ENCODE results near the gene ALPK1.
"Not testable (repeated sequence)": the region's sequence is repeated elsewhere in the genome, so short reads cannot be mapped to it uniquely, and the experiment has no call there.

The ALPK1 gene

DNA sequence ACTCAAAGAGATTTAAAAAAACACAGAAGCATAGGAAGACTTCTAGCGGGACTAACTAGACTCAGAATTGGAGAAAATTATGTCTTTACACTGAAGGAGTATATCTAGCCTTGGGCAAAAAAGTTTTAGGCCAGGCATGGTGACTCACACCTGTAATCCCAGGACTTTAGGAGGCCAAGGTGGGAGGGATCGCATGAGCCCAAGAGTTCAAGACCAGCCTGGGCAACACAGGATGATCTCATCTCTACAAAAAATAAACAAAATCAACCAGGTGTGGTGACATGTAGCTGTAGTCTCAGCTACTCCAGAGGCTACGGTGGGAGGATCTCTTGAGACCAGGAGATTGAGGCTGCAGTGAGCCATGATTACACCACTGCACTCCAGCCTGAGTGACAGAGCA is 119.3 kb downstream of the ALPK1 start:
- Histone ChIP-seq H3K9me3 (ENCODE audit: control insufficient read depth, low read length) (no peaks in the 10 kb centered on the region), H3K4me3 (ENCODE audit: low read length) (no peak overlapping the region), H3K4me1 (ENCODE audit: control insufficient read depth, insufficient read depth, low read length) (no peaks in the 10 kb centered on the region), H3K27me3 (ENCODE audit: control insufficient read depth, insufficient read depth, low read length) (no peaks in the 10 kb centered on the region), H3K36me3 (ENCODE audit: control insufficient read depth, insufficient read depth, low read length) (no peaks in the 10 kb centered on the region), H3K9ac (ENCODE audit: low read length) (no peak overlapping the region)

DNA sequence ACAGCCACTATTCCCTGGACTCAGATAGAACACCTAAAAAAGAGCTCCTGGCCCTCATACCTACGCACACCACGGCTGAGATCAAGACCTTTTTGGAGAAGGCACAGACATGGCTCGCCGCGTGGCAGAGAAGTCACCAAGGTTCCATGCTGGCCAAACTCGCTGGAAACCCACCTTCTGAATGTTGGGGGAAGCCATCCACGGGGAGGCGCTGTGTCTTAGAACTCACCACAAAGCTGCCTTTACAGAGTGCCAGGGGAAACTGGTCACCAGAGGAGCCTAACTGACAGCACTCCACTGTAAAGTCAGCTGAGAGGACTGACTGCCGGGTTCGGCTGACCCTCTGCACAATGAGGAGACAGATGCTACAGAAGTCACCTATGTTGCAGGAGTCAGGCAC is 120.9 kb downstream of the ALPK1 start:
- Histone ChIP-seq H3K4me1 (ENCODE audit: control insufficient read depth, insufficient read depth, low read length) (no peaks in the 10 kb centered on the region), H3K36me3 (ENCODE audit: control insufficient read depth, insufficient read depth, low read length) (no peaks in the 10 kb centered on the region), H3K9ac (ENCODE audit: low read length) (no peak overlapping the region), H3K4me3 (ENCODE audit: low read length) (no peak overlapping the region), H3K9me3 (ENCODE audit: control insufficient read depth, low read length) (no peaks in the 10 kb centered on the region), H3K27me3 (ENCODE audit: control insufficient read depth, insufficient read depth, low read length) (no peaks in the 10 kb centered on the region)

DNA sequence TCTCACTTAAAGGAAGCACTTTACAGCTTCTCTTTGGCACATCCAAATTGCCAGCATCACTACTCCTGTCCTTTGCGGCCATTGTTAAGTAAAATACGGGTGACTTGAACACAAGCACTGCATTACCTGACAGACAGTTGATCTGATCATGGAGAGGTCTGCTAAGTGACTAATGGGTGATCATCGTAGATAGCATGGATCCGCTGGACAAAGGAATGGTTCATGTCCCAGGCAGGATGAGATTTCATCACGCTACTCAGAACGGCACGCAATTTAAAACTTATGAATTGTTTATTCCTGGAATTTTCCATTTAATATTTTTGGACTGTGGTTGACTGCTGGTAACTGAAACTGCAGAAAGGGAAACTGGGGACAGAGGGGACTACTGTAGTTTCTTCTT is 124.7 kb downstream of the ALPK1 start:
- H3K36me3 ChIP-seq (ENCODE audit: control insufficient read depth, insufficient read depth, low read length), result no peaks in the 10 kb centered on the region

DNA sequence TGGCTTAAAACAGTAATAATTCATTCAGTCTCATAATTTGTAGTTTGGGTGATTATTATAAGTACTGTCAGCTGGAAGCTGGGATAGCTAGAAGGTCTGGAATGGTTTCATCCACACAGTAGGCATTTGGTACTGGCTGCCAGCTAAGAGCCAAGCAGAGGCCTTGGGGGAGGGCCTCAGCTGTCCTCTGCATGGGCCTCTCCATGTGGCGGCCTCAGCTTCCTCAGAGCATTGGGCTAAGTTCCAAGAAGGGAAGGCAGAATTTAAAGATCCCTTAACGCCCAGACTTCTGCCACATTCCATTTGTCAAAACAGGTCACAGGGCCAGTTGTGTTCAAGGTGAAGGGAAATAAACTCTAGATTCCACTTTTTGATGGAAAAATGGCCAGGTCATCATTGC is 125.5 kb downstream of the ALPK1 start:
- Histone ChIP-seq H3K27me3 (ENCODE audit: control insufficient read depth, insufficient read depth, low read length) (no peaks in the 10 kb centered on the region), H3K36me3 (ENCODE audit: control insufficient read depth, insufficient read depth, low read length) (no peaks in the 10 kb centered on the region), H3K4me1 (ENCODE audit: control insufficient read depth, insufficient read depth, low read length) (no peaks in the 10 kb centered on the region)

More for the DNA sequence above, 124.7 kb downstream of the ALPK1 start:
- Histone ChIP-seq H3K4me3 (ENCODE audit: low read length) (no peak overlapping the region), H3K27me3 (ENCODE audit: control insufficient read depth, insufficient read depth, low read length) (no peaks in the 10 kb centered on the region), H3K9ac (ENCODE audit: low read length) (no peak overlapping the region), H3K4me1 (ENCODE audit: control insufficient read depth, insufficient read depth, low read length) (no peaks in the 10 kb centered on the region), H3K9me3 (ENCODE audit: control insufficient read depth, low read length) (no peaks in the 10 kb centered on the region)

DNA sequence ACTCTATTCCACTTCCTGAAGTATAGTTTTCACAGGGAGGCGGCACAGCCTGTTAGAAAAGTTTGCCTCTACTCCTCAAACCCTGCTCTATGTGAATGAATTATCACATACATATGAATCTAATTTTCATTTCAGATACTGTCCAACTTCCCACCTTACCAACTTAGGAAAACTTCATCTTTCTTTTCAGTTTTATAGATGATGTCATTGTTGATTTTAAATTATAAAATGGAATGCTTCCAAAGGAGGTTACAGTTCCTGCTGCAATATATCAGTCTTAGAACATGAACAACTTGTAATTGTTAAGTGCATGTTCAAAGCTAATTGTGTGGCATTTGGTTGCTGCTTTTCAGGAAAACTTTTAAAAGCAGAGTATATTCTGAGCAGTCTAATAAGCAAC is 126.4 kb downstream of the ALPK1 start:
- Histone ChIP-seq H3K9ac (ENCODE audit: low read length) (no peak overlapping the region), H3K4me3 (ENCODE audit: low read length) (no peak overlapping the region), H3K4me1 (ENCODE audit: control insufficient read depth, insufficient read depth, low read length) (no peaks in the 10 kb centered on the region), H3K36me3 (ENCODE audit: control insufficient read depth, insufficient read depth, low read length) (no peaks in the 10 kb centered on the region), H3K9me3 (ENCODE audit: control insufficient read depth, low read length) (no peaks in the 10 kb centered on the region), H3K27me3 (ENCODE audit: control insufficient read depth, insufficient read depth, low read length) (no peaks in the 10 kb centered on the region)

More for the DNA sequence above, 125.5 kb downstream of the ALPK1 start:
- no peaks in the 10 kb centered on the region for H3K9me3 ChIP-seq (ENCODE audit: control insufficient read depth, low read length)
- no peak overlapping the region for H3K4me3 ChIP-seq (ENCODE audit: low read length)
- H3K9ac ChIP-seq (ENCODE audit: low read length), result no peak overlapping the region

DNA sequence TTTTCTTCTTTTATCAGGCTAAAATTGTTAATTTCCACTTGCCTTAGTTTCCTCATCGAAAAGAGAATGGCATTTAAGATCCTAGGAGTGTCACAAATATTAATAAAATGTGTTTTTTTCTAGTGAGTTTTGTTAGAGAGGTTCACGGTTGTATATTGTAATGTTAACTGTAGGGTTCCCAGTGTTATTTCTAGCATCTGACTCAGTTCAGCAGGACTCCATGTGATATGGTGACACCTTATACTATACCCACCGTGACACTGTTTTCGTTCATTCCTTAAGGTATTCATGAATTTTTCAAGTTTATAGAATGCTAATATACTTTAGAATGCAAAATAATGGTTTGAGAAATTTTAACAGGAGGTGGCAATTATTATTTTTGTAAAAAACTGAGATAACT is 128.7 kb downstream of the ALPK1 start:
- H3K36me3 ChIP-seq (ENCODE audit: control insufficient read depth, insufficient read depth, low read length), result no peaks in the 10 kb centered on the region
- H3K9ac ChIP-seq (ENCODE audit: low read length), result no peak overlapping the region
- no peak overlapping the region for H3K4me3 ChIP-seq (ENCODE audit: low read length)
- no peaks in the 10 kb centered on the region for H3K9me3 ChIP-seq (ENCODE audit: control insufficient read depth, low read length)
- no peaks in the 10 kb centered on the region for H3K4me1 ChIP-seq (ENCODE audit: control insufficient read depth, insufficient read depth, low read length)
- H3K27me3 ChIP-seq (ENCODE audit: control insufficient read depth, insufficient read depth, low read length), result no peaks in the 10 kb centered on the region

DNA sequence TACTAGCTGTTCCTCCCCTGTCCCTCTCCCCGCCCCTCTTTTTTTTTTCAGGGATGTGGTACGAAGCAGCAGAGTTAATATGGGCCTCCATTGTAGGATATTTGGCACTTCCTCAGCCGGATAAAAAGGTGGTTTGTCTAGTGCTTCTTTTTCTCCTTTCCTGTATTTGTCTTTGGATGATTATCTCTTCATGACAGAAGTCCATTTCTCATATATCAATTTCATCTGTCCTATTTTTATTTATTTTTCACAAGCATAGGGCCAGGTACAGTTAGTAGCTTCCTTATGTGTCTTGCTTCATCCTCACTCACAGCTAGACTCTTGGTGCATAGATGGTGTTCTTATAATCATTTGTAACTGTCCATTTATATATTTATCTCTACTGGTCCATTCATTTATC is 129.2 kb downstream of the ALPK1 start:
- Histone ChIP-seq H3K4me3 (ENCODE audit: low read length) (no peak overlapping the region), H3K9ac (ENCODE audit: low read length) (no peak overlapping the region), H3K36me3 (ENCODE audit: control insufficient read depth, insufficient read depth, low read length) (no peaks in the 10 kb centered on the region)

DNA sequence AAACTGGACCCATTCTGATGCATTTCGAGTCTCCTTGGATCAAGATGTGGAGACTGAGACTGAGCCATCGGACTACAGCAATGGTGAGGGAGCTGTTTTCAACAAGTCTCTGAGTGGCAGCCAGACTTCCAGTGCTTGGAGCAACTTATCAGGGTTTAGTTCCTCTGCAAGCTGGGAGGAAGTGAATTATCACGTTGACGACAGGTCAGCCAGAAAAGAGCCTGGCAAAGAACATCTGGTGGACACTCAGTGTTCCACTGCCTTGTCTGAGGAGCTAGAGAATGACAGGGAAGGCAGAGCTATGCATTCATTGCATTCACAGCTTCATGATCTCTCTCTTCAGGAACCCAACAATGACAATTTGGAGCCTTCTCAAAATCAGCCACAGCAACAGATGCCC is 134.0 kb downstream of the ALPK1 start:
- no peaks in the 10 kb centered on the region for H3K36me3 ChIP-seq (ENCODE audit: control insufficient read depth, insufficient read depth, low read length)

More for the DNA sequence above, 129.2 kb downstream of the ALPK1 start:
- Histone ChIP-seq H3K9me3 (ENCODE audit: control insufficient read depth, low read length) (no peaks in the 10 kb centered on the region), H3K27me3 (ENCODE audit: control insufficient read depth, insufficient read depth, low read length) (no peaks in the 10 kb centered on the region), H3K4me1 (ENCODE audit: control insufficient read depth, insufficient read depth, low read length) (no peaks in the 10 kb centered on the region)

DNA sequence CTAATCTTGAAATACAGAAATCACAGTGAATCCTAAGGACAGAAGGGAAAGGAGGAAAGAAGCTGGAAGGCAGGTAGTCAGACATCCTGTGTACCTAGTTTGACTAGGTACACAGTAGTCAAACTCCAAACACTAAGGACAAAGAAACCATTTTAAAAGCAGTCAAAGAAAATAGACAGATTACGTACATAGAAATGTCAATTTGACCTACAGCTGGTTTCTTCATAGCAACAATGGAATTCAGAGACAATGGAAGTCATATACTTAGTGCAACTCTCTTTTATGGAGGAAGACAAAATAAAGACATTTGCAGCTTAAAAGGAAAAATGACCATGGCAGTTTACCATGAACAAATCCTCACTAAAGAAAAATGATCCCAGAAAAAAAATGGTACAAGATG is 139.8 kb downstream of the ALPK1 start:
- H3K36me3 ChIP-seq (ENCODE audit: control insufficient read depth, insufficient read depth, low read length), result no peaks in the 10 kb centered on the region
- no peaks in the 10 kb centered on the region for H3K4me1 ChIP-seq (ENCODE audit: control insufficient read depth, insufficient read depth, low read length)
- no peak overlapping the region for H3K9ac ChIP-seq (ENCODE audit: low read length)
- H3K9me3 ChIP-seq (ENCODE audit: control insufficient read depth, low read length), result no peaks in the 10 kb centered on the region
- no peak overlapping the region for H3K4me3 ChIP-seq (ENCODE audit: low read length)
- H3K27me3 ChIP-seq (ENCODE audit: control insufficient read depth, insufficient read depth, low read length), result no peaks in the 10 kb centered on the region

More for the DNA sequence above, 134.0 kb downstream of the ALPK1 start:
- Histone ChIP-seq H3K9ac (ENCODE audit: low read length) (no peak overlapping the region), H3K27me3 (ENCODE audit: control insufficient read depth, insufficient read depth, low read length) (no peaks in the 10 kb centered on the region), H3K9me3 (ENCODE audit: control insufficient read depth, low read length) (no peaks in the 10 kb centered on the region), H3K4me3 (ENCODE audit: low read length) (no peak overlapping the region), H3K4me1 (ENCODE audit: control insufficient read depth, insufficient read depth, low read length) (no peaks in the 10 kb centered on the region)

DNA sequence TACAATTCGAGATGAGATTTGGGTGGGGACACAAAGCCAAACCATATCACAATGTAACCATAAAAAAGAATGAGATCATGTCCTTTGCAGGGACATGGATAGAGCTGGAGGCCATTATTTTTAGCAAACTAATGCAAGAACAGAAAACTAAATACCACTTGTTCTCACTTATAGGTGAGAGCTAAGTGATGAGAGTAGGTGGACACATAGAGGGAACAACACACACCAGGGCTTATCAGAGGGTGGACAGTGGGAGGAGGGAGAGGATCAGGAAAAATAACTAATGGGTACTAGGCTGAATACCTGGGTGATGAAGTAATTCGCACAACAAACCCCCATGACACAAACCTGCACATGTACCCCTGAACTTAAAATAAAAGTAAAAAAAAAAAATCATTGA is 145.1 kb downstream of the ALPK1 start:
- not testable (repeated sequence) for H3K4me3 ChIP-seq (ENCODE audit: low read length); H3K9ac ChIP-seq (ENCODE audit: low read length); H3K9me3 ChIP-seq (ENCODE audit: control insufficient read depth, low read length); H3K4me1 ChIP-seq (ENCODE audit: control insufficient read depth, insufficient read depth, low read length); H3K36me3 ChIP-seq (ENCODE audit: control insufficient read depth, insufficient read depth, low read length); H3K27me3 ChIP-seq (ENCODE audit: control insufficient read depth, insufficient read depth, low read length)

DNA sequence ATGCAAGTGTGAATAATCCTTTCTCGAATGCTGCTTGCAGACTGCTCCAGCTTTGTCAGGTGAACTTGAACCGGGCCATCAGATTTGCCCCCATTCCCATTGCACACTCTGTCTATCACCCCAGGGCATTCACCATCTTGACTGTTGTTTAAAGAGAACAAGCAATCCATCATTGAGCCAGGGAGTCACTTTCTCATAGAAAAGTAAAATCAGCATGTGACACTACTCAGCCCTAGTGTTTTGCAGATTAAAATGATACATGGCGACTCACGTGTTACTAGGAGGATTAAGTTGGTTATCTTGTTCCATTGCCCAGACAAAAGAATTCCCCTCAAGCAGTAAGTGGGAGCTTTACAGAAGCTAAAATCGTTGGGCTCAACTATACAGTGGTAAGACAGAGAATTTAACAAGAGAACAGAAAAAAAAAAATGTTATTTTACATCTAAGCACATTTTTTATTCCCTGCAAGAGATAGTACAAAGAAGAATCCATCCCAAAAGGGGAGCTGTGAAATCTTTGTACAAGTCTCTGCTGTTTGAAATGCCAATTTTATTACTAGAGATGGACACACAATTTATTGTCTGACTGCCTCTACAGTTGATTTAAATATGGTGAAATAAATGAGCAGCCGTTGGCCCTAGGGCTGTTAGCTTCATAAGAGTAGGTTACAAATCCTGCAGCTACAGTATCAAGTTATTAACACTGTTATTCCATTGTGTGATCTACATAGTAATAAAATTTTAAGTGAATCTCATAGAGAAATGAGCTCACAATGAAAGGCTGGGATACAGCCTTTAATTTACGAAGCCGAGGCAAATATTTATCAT is 151.3 kb downstream of the ALPK1 start:
- Histone ChIP-seq H3K36me3 (ENCODE audit: control insufficient read depth, insufficient read depth, low read length) (no peaks in the 10 kb centered on the region), H3K4me1 (ENCODE audit: control insufficient read depth, insufficient read depth, low read length) (no peaks in the 10 kb centered on the region), H3K27me3 (ENCODE audit: control insufficient read depth, insufficient read depth, low read length) (no peaks in the 10 kb centered on the region), H3K9me3 (ENCODE audit: control insufficient read depth, low read length) (no peaks in the 10 kb centered on the region), H3K4me3 (ENCODE audit: low read length) (no peak overlapping the region), H3K9ac (ENCODE audit: low read length) (no peak overlapping the region)

DNA sequence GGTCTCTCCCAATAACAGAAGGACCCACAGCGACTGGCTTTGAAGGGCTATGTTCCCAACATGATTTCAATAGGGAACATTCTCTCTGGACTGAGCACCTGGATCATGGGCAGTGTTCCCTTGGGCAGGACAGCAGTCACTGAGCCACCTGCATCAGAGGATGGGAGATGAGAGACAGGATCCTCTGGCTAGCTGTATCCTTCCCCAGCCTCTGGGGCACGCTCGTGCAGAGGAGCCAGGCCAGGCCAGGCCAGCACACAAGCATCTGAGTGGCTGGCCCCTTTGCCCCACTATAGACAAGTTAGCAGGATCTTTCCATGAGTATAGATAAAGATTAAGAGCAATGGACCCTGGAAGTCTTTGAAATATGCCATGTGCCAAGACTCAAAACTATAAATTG is 152.5 kb downstream of the ALPK1 start:
- H3K4me3 ChIP-seq (ENCODE audit: low read length), result no peak overlapping the region
- no peak overlapping the region for H3K9ac ChIP-seq (ENCODE audit: low read length)
- no peaks in the 10 kb centered on the region for H3K27me3 ChIP-seq (ENCODE audit: control insufficient read depth, insufficient read depth, low read length)
- no peaks in the 10 kb centered on the region for H3K36me3 ChIP-seq (ENCODE audit: control insufficient read depth, insufficient read depth, low read length)
- no peaks in the 10 kb centered on the region for H3K9me3 ChIP-seq (ENCODE audit: control insufficient read depth, low read length)
- H3K4me1 ChIP-seq (ENCODE audit: control insufficient read depth, insufficient read depth, low read length), result no peaks in the 10 kb centered on the region

DNA sequence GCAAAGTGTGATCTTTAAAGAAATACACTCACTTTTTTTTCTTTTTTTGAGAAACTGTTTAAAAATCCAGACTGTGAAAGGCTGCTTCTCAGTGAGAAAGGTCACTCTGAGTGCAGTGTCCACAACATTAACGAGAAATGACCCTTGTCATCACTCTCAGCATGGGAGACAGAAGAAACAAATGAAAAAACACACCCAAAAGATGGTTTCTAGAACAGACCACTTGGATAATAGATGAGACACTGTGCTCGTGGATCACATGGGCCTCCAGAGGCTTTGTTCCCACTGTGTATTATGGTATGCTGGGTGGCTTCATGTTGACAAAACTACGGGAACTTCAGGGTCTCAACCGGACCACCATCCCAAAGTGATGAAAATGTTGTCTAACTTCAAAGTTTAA is 153.9 kb downstream of the ALPK1 start:
- H3K9ac ChIP-seq (ENCODE audit: low read length), result no peak overlapping the region
- H3K9me3 ChIP-seq (ENCODE audit: control insufficient read depth, low read length), result no peaks in the 10 kb centered on the region
- no peaks in the 10 kb centered on the region for H3K36me3 ChIP-seq (ENCODE audit: control insufficient read depth, insufficient read depth, low read length)
- H3K27me3 ChIP-seq (ENCODE audit: control insufficient read depth, insufficient read depth, low read length), result no peaks in the 10 kb centered on the region
- H3K4me3 ChIP-seq (ENCODE audit: low read length), result no peak overlapping the region
- no peaks in the 10 kb centered on the region for H3K4me1 ChIP-seq (ENCODE audit: control insufficient read depth, insufficient read depth, low read length)

Data from mucosa of stomach (tissue), 1 donor.